WTC11 (cell line): Measurements from ENCODE around the gene CUL2. TPM values are rescaled to one million over a fixed set of nuclear protein-coding genes. Genes with fewer than 3 reads are reported as not detected.
"Not testable (repeated sequence)": the region's sequence is repeated elsewhere in the genome, so short reads cannot be mapped to it uniquely, and the experiment has no call there.

Source experiments
- ATAC-seq: fragments of 200-7000 bp; cut with Tn5 transposase; 2 replicates; pipeline ENCODE4 v1.10.0; 2021; ENCODE audit warnings: mild to moderate bottlenecking, moderate library complexity
- CTCF ChIA-PET: fragments of 300-600 bp; sonication (Branson Sonifier 250); formaldehyde crosslinking; loops from one replicate; lab custom pipeline; 2021; ENCODE audit warnings: antibody characterized with exemption; lab: Charles Lee
- POLR2A ChIA-PET: fragments of 350-600 bp; sonication (Branson Sonifier 250); formaldehyde crosslinking; loops from one replicate; lab custom pipeline; 2021; ENCODE audit warnings: antibody characterized with exemption; lab: Charles Lee
- DNase-seq: peaks from one replicate; pipeline ENCODE4 v3.0.0; 2021; ENCODE audit warnings: low spot score
- H3K27ac Mint-ChIP-seq: 2 replicates; pipeline ENCODE4 v1.8.0; 2021; ENCODE audit warnings: mixed read lengths
- H3K27me3 Mint-ChIP-seq: 2 replicates; pipeline ENCODE4 v1.8.0; 2021; ENCODE audit warnings: low read depth, mild to moderate bottlenecking, moderate library complexity, mixed read lengths
- H3K36me3 Mint-ChIP-seq: 2 replicates; pipeline ENCODE4 v1.8.0; 2021; ENCODE audit warnings: mixed read lengths
- H3K4me1 Mint-ChIP-seq: 2 replicates; pipeline ENCODE4 v1.8.0; 2022; ENCODE audit warnings: mixed read lengths
- H3K4me3 Mint-ChIP-seq: 2 replicates; pipeline ENCODE4 v1.8.0; 2021; ENCODE audit warnings: mild to moderate bottlenecking, moderate library complexity, mixed read lengths
- H3K9me3 Mint-ChIP-seq: 2 replicates; pipeline ENCODE4 v1.8.0; 2021; ENCODE audit warnings: mixed read lengths
- CBFB ChIP-seq: sonication (generic); formaldehyde crosslinking; IDR thresholded peaks from 2 replicates; pipeline ENCODE4 v1.8.1; 2022; ENCODE audit warnings: mild to moderate bottlenecking, low read depth, missing genetic modification reagents
- ESRRA ChIP-seq: sonication (generic); formaldehyde crosslinking; IDR thresholded peaks from 2 replicates; pipeline ENCODE4 v1.8.1; 2022; ENCODE audit warnings: mild to moderate bottlenecking, missing genetic modification reagents, borderline replicate concordance
- HMGA2 ChIP-seq: fragments of 250-450 bp; sonication (Bioruptor Pico); IDR thresholded peaks from 2 replicates; pipeline ENCODE4 v1.4.0; 2021; ENCODE audit warnings: mild to moderate bottlenecking, moderate library complexity
- JUN ChIP-seq: sonication (generic); formaldehyde crosslinking; IDR thresholded peaks from 2 replicates; pipeline ENCODE4 v1.8.0; 2023; ENCODE audit warnings: mild to moderate bottlenecking, missing genetic modification reagents
- MYBL2 ChIP-seq: sonication (generic); formaldehyde crosslinking; IDR thresholded peaks from 2 replicates; pipeline ENCODE4 v1.8.1; 2023; ENCODE audit warnings: mild to moderate bottlenecking, moderate library complexity, missing genetic modification reagents
- NFE2L1 ChIP-seq: sonication (generic); formaldehyde crosslinking; IDR thresholded peaks from 2 replicates; pipeline ENCODE4 v1.8.1; 2023; ENCODE audit warnings: missing genetic modification reagents
- NR3C1 ChIP-seq: sonication (generic); formaldehyde crosslinking; conservative IDR thresholded peaks from 2 replicates; pipeline ENCODE4 v1.8.1; 2023; ENCODE audit warnings: low read depth, mild to moderate bottlenecking, missing genetic modification reagents
- SOX15 ChIP-seq: fragments of 250-450 bp; sonication (Bioruptor Pico); IDR thresholded peaks from 2 replicates; pipeline ENCODE4 v1.9.0; 2021; ENCODE audit warnings: mild to moderate bottlenecking
- TCF7 ChIP-seq: sonication (generic); formaldehyde crosslinking; IDR thresholded peaks from 2 replicates; pipeline ENCODE4 v1.8.0; 2022; ENCODE audit warnings: mild to moderate bottlenecking, low read depth, missing genetic modification reagents, moderate library complexity
- ZBTB21 ChIP-seq: sonication (generic); formaldehyde crosslinking; IDR thresholded peaks from 2 replicates; pipeline ENCODE4 v1.8.1; 2023; ENCODE audit warnings: mild to moderate bottlenecking, missing genetic modification reagents, borderline replicate concordance
- ZNF138 ChIP-seq: sonication (generic); formaldehyde crosslinking; conservative IDR thresholded peaks from 2 replicates; pipeline ENCODE4 v1.8.1; 2022; ENCODE audit warnings: mild to moderate bottlenecking, moderate library complexity, missing genetic modification reagents
- ZNF232 ChIP-seq: sonication (generic); formaldehyde crosslinking; IDR thresholded peaks from 2 replicates; pipeline ENCODE4 v1.8.0; 2022; ENCODE audit warnings: mild to moderate bottlenecking, missing genetic modification reagents
- ZNF416 ChIP-seq: fragments of 250-450 bp; sonication (Bioruptor Pico); IDR thresholded peaks from 2 replicates; pipeline ENCODE4 v1.9.0; 2021; ENCODE audit warnings: mild to moderate bottlenecking, inconsistent platforms
- ZNF671 ChIP-seq: fragments of 250-450 bp; sonication (Bioruptor Pico); IDR thresholded peaks from 2 replicates; pipeline ENCODE4 v1.8.0; 2021; ENCODE audit warnings: mild to moderate bottlenecking
- total RNA-seq: library from RNA; stranded (reverse); gene quantifications from 3 replicates; pipeline ENCODE4 v1.2.3, GENCODE V29; 2021
- TF ChIP-seq, protein P1 (sequence below): sonication (generic); formaldehyde crosslinking; IDR thresholded peaks from 2 replicates; pipeline ENCODE4 v1.8.0; 2022; ENCODE audit warnings: mild to moderate bottlenecking, missing genetic modification reagents
- TF ChIP-seq, protein P2 (sequence below): fragments of 250-450 bp; sonication (Bioruptor Pico); IDR thresholded peaks from 2 replicates; pipeline ENCODE4 v1.8.0; 2021; ENCODE audit warnings: mild to moderate bottlenecking
- TF ChIP-seq, protein P3 (sequence below): sonication (generic); formaldehyde crosslinking; IDR thresholded peaks from 2 replicates; pipeline ENCODE4 v1.8.1; 2023; ENCODE audit warnings: mild to moderate bottlenecking, missing genetic modification reagents, borderline replicate concordance

The CUL2 gene
- total RNA-seq, 1 experiment from 2014 or later: 38.3 TPM

DNA sequence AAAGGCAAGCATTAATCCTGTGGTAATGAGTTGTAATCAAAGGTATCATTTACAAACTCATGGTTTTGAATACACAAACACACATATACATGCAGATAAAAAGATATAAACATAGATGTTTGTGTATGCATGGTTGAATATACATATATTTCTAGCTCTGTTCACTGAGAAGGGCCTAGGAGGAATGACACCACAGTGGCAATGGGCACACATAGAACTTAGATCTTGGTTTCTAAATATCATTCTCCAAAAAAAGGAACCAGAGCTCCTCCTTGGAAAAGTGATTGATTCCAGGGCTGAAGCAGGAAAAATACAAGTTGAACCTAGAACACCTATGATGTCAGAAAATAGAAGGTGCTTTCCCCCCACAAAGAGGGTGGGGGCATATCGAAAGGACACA, 6.9 kb downstream of the CUL2 start (continued):
- no peak for TF ChIP-seq ZNF232 (CRISPR knock-in tag)

DNA sequence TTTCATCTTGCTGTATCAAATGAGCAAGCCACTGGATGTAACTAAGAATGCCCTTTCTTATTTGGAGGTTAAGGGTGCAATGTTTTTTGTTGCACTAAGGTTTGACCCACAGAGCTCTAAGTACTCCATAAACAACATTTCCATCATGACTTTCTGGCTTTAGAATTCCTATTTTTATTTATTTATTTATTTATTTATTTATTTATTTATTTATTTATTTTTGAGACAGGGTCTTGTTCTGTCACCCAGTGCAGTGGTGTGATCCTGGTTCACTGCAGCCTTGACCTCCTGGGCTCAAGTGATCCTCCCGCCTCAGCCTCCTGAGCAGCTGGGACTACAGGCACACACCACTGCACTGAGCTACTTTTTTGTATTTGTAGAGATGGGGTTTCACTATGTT, 9.9 kb downstream of the CUL2 start:
- H3K27me3 Mint-ChIP-seq, DNase-seq, H3K27ac Mint-ChIP-seq, ATAC-seq, H3K4me3 Mint-ChIP-seq, POLR2A ChIA-PET, H3K4me1 Mint-ChIP-seq: not testable (repeated sequence)
- Mint-ChIP-seq H3K36me3 (peaks cover 30% of the 10 kb centered on the region), H3K9me3 (peaks cover 24% of the 10 kb centered on the region)
- CTCF ChIA-PET: interaction anchor here (1.5 kb wide), 1 partner anchor 86 kb away, joined by 3 read pairs; no protein-coding TSS in a partner anchor

DNA sequence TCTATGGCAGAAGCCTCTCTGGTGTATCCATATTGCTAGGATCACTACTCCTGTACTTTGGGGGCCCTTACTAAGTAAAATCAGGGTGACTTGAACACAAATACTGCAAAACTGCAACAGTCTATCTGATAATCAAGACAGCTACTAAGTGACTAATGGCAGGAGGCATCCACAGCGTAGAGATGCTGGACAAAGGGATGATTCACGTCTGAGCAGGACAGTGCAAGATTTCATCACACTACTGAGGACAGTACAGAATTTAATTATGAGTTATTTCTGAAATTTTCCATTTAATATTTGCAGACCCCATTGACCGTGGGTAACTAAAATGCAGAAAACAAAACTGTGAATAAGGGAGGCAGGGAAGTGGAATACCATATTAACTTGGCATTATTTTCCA, 10.4 kb downstream of the CUL2 start:
- no peak overlapping the region for H3K27ac Mint-ChIP-seq
- no peak for DNase-seq
- TF ChIP-seq NFE2L1 (CRISPR knock-in tag) (no peak), TCF7 (no peak), SOX15 (no peak), ZNF416 (CRISPR knock-in tag) (no peak), ZNF138 (no peak), ESRRA (CRISPR knock-in tag) (no peak), MYBL2 (CRISPR knock-in tag) (no peak), HMGA2 (CRISPR knock-in tag) (no peak), ZNF671 (CRISPR knock-in tag) (no peak)
- TF ChIP-seq, protein P1, sequence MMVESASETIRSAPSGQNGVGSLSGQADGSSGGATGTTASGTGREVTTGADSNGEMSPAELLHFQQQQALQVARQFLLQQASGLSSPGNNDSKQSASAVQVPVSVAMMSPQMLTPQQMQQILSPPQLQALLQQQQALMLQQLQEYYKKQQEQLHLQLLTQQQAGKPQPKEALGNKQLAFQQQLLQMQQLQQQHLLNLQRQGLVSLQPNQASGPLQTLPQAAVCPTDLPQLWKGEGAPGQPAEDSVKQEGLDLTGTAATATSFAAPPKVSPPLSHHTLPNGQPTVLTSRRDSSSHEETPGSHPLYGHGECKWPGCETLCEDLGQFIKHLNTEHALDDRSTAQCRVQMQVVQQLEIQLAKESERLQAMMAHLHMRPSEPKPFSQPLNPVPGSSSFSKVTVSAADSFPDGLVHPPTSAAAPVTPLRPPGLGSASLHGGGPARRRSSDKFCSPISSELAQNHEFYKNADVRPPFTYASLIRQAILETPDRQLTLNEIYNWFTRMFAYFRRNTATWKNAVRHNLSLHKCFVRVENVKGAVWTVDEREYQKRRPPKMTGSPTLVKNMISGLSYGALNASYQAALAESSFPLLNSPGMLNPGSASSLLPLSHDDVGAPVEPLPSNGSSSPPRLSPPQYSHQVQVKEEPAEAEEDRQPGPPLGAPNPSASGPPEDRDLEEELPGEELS: no peak
- TF ChIP-seq, all 79 proteins: peak for 0
- CTCF ChIA-PET: interaction anchor here (1.5 kb wide), 1 partner anchor 85 kb away, joined by 3 read pairs; no protein-coding TSS in a partner anchor
- Mint-ChIP-seq H3K4me1 (no peaks in the 10 kb centered on the region), H3K9me3 (peaks cover 24% of the 10 kb centered on the region), H3K36me3 (peaks cover 30% of the 10 kb centered on the region), H3K27me3 (no peaks in the 10 kb centered on the region), H3K4me3 (no peak overlapping the region)
- ATAC-seq: no peak
- POLR2A ChIA-PET: no interaction called here

DNA sequence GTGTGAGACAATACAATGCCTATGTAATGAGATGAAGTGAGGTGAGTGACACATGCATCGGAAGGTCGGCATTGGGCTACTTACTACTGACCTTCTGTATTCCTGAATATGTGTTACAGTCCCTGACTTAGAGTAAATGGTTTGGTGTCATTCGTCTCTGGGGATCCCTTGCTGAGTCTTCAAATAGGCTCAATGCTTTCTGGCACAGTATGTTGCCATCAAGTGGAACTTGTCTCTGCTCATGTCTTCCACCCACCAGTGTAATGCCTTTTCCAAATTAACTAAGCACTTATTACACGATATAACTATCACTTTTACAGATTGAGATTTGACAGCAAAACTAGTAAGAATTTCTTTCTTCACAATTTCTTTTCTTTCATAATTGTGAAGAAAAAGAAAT, 10.9 kb downstream of the CUL2 start:
- Mint-ChIP-seq H3K27ac (no peak overlapping the region), H3K9me3 (peaks cover 21% of the 10 kb centered on the region), H3K36me3 (peaks cover 27% of the 10 kb centered on the region)
- POLR2A ChIA-PET: no interaction called here
- CTCF ChIA-PET: no interaction called here
- no peak for TF ChIP-seq JUN (CRISPR knock-in tag)
- TF ChIP-seq, all 79 proteins: peak for 0
- DNase-seq (no peak), ATAC-seq (no peak)
- no peaks in the 10 kb centered on the region for H3K27me3 Mint-ChIP-seq
- no peaks in the 10 kb centered on the region for H3K4me1 Mint-ChIP-seq
- no peak overlapping the region for H3K4me3 Mint-ChIP-seq

DNA sequence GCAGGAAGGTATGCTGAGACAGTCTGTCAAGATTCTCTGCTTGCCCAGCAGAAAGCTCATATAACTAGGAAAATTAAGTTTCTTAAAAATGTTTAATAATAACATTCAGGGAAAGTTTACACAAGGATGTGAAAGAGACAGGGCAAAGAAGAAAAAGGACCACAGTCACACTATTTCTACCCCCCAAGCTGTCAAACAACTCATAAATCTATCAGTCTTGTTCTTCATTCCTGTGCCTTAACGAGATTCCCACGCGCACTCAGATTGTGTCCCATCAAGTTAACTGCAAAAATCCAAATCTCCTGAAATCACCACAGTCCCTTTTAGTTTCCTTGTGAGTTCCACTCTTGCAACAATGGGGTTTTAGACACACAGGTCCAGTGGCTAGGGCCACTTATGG, 14.9 kb downstream of the CUL2 start:
- DNase-seq (no peak), ATAC-seq (no peak)
- POLR2A ChIA-PET: no interaction called here
- CTCF ChIA-PET: no interaction called here
- no peaks in the 10 kb centered on the region for H3K9me3 Mint-ChIP-seq
- no peaks in the 10 kb centered on the region for H3K4me1 Mint-ChIP-seq
- TF ChIP-seq, protein P2, sequence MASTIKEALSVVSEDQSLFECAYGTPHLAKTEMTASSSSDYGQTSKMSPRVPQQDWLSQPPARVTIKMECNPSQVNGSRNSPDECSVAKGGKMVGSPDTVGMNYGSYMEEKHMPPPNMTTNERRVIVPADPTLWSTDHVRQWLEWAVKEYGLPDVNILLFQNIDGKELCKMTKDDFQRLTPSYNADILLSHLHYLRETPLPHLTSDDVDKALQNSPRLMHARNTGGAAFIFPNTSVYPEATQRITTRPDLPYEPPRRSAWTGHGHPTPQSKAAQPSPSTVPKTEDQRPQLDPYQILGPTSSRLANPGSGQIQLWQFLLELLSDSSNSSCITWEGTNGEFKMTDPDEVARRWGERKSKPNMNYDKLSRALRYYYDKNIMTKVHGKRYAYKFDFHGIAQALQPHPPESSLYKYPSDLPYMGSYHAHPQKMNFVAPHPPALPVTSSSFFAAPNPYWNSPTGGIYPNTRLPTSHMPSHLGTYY (CRISPR knock-in tag): no peak
- TF ChIP-seq NR3C1 (CRISPR knock-in tag) (no peak), ZBTB21 (CRISPR knock-in tag) (no peak), CBFB (no peak)
- TF ChIP-seq, protein P3, sequence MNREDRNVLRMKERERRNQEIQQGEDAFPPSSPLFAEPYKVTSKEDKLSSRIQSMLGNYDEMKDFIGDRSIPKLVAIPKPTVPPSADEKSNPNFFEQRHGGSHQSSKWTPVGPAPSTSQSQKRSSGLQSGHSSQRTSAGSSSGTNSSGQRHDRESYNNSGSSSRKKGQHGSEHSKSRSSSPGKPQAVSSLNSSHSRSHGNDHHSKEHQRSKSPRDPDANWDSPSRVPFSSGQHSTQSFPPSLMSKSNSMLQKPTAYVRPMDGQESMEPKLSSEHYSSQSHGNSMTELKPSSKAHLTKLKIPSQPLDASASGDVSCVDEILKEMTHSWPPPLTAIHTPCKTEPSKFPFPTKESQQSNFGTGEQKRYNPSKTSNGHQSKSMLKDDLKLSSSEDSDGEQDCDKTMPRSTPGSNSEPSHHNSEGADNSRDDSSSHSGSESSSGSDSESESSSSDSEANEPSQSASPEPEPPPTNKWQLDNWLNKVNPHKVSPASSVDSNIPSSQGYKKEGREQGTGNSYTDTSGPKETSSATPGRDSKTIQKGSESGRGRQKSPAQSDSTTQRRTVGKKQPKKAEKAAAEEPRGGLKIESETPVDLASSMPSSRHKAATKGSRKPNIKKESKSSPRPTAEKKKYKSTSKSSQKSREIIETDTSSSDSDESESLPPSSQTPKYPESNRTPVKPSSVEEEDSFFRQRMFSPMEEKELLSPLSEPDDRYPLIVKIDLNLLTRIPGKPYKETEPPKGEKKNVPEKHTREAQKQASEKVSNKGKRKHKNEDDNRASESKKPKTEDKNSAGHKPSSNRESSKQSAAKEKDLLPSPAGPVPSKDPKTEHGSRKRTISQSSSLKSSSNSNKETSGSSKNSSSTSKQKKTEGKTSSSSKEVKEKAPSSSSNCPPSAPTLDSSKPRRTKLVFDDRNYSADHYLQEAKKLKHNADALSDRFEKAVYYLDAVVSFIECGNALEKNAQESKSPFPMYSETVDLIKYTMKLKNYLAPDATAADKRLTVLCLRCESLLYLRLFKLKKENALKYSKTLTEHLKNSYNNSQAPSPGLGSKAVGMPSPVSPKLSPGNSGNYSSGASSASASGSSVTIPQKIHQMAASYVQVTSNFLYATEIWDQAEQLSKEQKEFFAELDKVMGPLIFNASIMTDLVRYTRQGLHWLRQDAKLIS: no peak
- no peak overlapping the region for H3K4me3 Mint-ChIP-seq
- no peaks in the 10 kb centered on the region for H3K36me3 Mint-ChIP-seq
- no peaks in the 10 kb centered on the region for H3K27me3 Mint-ChIP-seq
- no peak overlapping the region for H3K27ac Mint-ChIP-seq
